ENCODE measurements around the gene RNF213.
"Not testable (repeated sequence)": the region's sequence is repeated elsewhere in the genome, so short reads cannot be mapped to it uniquely, and the experiment has no call there.

RNF213 gene

GRCh38 chr17:80401086-80401485 lies 140.4 kb downstream of the RNF213 start:
- DNase-seq, result not testable (repeated sequence)

GRCh38 chr17:80402102-80402501 lies 141.4 kb downstream of the RNF213 start:
- not testable (repeated sequence) for DNase-seq

GRCh38 chr17:80402959-80403358 lies 142.3 kb downstream of the RNF213 start:
- DNase-seq, result no peak

GRCh38 chr17:80406146-80406545 lies 145.5 kb downstream of the RNF213 start:
- no peak for DNase-seq

GRCh38 chr17:80407917-80408316 lies 147.3 kb downstream of the RNF213 start:
- not testable (repeated sequence) for DNase-seq

GRCh38 chr17:80408872-80409271 lies 148.2 kb downstream of the RNF213 start:
- DNase-seq, result no peak

- DNase-seq, result no peak
These were observed 149.0 kb downstream of the RNF213 start for GRCh38 chr17:80409626-80410025.

GRCh38 chr17:80410441-80411087 lies 149.9 kb downstream of the RNF213 start:
- DNase-seq, result not testable (repeated sequence)

- no peak for DNase-seq
These were observed 153.3 kb downstream of the RNF213 start for GRCh38 chr17:80413771-80414507.

GRCh38 chr17:80414508-80414802 lies 153.8 kb downstream of the RNF213 start:
- DNase-seq, result no peak

GRCh38 chr17:80414803-80415625 lies 154.4 kb downstream of the RNF213 start, which contains the start of gene ENDOV:
TSS of gene ENDOV (plus strand) at chr17:80415167. CDS start at chr17:80415195, 28 bp downstream.
- DNase-seq, result peak; percentile 94

GRCh38 chr17:80415626-80416137 lies 155.0 kb downstream of the RNF213 start:
- no peak for DNase-seq

GRCh38 chr17:80416260-80416939 lies 155.7 kb downstream of the RNF213 start:
- DNase-seq, result no peak

- no peak for DNase-seq
These were observed 156.3 kb downstream of the RNF213 start for GRCh38 chr17:80416940-80417293.

- DNase-seq, result no peak
These were observed 157.9 kb downstream of the RNF213 start for GRCh38 chr17:80418589-80418988.

- no peak for DNase-seq
These were observed 158.6 kb downstream of the RNF213 start for GRCh38 chr17:80419255-80419654.

- no peak for DNase-seq
These were observed 160.9 kb downstream of the RNF213 start for GRCh38 chr17:80421381-80422090.

- DNase-seq, result no peak
These were observed 161.6 kb downstream of the RNF213 start for GRCh38 chr17:80422276-80422675.

- no peak for DNase-seq
These were observed 162.3 kb downstream of the RNF213 start for GRCh38 chr17:80422981-80423380.

GRCh38 chr17:80423536-80424225 lies 163.0 kb downstream of the RNF213 start:
- DNase-seq, result no peak

GRCh38 chr17:80424261-80424660 lies 163.6 kb downstream of the RNF213 start:
- no peak for DNase-seq

Data from fibroblast of skin of right quadriceps (primary cell).